HG02623 (cell line): Measurements from ENCODE around the gene ORM2.
"Not testable (repeated sequence)": the region's sequence is repeated elsewhere in the genome, so short reads cannot be mapped to it uniquely, and the experiment has no call there.

Experiments used
- ATAC-seq: cut with Tn5 transposase; IDR thresholded peaks from one replicate; pipeline ENCODE4 v1.9.1; 2021; ENCODE audit warnings: moderate library complexity; ENCODE audit not compliant: unreplicated experiment

The ORM2 gene

GRCh38 chr9:114330636-114331035 lies 967 bp downstream of the ORM2 start:
- no peak for ATAC-seq

DNA sequence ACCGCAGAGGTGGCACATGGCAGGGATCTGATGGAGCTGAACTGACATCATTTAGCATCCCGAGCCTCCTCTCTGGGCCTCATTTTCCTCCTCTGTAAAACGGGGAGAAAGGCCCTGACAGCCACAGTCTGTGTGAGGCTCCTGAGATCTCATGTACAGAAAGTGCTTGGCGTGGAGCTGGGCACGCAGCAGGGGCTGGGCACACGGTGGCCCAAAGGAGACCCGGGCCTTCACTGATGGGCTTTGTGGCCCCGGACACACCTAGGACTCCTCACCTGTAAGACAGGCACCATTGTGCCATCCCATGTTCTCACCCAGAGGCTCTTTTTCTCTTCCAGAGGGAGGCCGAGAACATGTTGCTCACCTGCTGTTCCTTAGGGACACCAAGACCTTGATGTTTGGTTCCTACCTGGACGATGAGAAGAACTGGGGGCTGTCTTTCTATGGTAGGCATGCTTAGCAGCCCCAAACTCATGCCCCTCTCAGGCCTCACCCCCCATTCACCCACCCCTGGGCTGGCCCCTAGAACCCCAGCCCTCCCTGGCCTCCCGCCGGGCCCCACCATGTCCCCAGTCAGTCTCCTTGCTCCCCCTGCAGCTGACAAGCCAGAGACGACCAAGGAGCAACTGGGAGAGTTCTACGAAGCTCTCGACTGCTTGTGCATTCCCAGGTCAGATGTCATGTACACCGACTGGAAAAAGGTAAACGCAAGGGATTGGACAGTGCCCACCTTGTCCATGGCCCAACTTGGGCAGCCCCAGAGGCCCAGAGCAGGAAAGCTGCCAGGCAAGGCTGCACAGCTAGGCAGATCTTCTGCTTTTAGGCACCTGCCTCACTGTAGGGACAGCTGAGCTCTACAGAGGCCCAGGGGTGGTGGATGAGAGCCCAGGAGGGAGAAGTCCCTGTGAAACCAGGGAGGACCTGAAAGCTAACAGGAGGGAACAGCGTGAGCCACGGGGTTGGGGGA lies 1.8 kb downstream of the ORM2 start:
- not testable (repeated sequence) for ATAC-seq

DNA sequence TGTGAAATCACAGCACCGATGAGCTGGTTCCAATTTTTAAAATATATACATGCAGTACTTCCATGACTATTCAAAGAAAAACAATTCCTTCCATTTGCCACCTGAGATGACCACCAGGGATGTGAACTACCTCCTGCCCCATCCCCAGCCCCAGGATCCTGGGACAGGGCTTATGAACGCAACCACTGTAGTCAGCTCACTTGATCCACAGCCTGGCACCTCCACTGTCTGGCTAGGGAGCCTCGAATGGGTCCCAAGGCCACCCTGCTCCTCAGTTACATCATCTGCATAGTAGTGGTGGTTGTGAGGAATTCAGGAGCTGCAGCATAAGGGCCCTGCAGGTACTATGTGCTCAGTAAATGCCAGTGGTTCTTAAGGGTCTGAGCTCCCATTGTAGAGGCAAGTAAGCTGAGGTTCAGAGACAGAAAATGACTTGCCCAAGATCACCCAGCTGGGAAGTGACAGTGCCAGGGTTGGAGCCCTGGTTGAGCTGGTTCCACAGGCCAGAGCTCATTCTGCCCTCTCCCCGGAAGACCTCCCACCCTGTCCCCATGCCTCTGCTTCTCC lies 2.9 kb downstream of the ORM2 start:
- not testable (repeated sequence) for ATAC-seq

DNA sequence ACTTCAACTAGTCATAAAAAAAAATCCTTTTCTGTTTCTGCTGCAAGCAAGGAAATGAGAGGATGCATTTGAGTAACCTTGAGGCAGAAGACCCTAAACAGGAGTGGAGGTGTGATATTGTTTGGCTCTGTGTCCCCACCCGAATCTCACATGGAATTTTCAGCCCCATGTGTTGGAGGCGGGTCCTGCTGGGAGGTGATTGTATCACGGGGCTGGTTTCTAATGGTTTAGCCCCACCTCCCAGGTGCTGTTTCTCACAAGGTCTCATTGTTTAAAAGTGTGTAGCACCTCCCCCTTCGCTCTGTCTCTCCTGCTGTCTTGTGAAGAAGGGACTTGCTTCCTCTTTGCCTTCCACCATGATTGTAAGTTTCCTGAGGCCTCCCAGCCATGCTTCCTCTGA lies 4.0 kb downstream of the ORM2 start:
- ATAC-seq: not testable (repeated sequence)

DNA sequence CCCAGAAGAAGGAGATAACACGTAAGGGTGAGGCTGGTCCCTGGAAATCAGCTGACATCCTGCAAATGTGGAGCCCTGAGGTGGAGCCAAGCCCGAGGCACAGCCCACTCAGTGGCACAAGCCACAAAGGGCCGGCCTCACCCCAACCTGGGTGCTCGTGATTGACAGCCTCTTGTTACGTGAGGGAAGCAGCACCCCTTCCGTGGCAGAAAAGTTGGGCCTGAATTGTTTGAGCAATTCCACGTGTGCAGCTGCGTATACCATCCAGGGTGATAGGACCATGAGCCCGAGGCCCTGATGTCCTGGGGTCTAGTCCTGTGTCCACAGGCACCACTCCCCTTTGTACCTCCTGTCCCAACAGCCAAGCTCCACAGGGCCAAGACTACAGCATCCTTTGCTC lies 4.8 kb downstream of the ORM2 start:
- no peak for ATAC-seq

DNA sequence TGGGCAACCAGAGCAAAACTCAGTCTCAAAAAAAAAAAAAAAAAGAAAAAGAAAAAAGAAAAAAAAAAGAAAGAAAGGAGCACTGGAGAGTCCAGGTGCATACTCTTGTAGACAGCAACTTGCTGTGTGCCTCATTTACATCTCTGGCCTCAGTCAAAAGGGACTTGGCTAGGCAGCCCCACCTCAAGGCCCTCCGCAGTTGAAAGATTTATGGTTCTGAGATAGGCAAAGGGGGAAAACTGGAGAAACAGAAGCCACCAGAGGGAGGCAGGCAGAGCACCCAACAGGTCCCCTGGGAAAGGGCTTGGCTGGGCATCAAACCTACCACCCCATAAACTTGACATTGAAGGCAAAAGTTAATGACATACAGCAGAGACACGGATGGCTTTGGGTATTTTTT lies 6.1 kb downstream of the ORM2 start:
- no peak for ATAC-seq

DNA sequence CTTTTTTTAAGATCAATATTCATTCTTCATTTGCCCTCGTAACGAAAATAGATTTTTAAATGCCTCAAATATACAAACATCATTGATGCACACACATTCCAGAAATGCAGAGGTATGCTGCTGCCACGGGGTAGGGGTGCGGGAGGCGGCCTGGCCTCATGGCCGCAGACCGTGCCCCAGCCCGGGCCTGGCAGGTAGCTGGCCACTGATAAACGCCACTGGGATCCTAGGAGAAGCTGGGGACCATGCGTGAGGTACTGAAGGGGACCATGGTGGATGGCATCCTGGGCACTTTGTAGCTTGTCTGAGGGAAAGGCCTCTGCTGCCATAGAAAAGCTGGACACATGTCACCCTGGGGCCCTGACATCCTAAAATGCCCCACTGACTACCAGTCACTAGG lies 6.5 kb downstream of the ORM2 start:
- ATAC-seq: no peak

DNA sequence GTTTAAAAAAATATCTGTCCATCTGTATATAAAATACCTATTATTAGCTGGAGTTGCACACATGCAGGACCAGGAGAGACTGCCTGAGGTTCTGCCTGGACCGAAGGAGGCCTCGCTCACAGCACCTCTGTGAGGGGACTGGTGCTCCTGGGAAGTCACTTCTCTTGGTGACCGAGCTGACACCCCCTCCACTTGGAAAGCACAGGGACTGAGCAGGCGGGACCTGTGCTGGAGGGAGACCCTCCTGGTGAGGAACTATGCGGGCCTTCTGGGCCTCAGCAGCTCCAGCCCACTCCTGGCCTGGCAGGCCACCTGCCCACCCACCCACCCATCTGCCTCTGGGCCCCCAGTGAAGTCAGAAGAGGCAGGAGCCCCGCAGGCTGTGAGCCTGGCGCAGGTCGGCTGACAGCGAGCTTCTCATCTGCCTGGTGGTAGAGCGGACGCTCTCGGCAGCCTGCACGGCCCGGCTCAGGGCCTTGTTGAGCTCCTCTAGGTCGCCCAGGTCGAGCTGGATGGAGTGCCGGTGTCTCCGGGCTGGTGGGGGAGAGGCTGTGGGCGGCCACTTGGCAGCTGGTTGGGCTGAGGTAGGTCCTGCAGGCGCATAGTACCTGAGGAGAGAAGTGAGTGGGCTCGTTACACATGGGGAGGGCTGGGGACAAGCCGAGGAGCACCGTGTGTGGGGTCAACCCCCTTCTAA lies 7.2 kb downstream of the ORM2 start:
- ATAC-seq: no peak

GRCh38 chr9:114338187-114338586 lies 8.5 kb downstream of the ORM2 start:
- no peak for ATAC-seq

- ATAC-seq: no peak
Observed at GRCh38 chr9:114339130-114339908, 9.7 kb downstream of the ORM2 start.

- no peak for ATAC-seq
Observed at GRCh38 chr9:114341152-114341830, 11.6 kb downstream of the ORM2 start.

DNA sequence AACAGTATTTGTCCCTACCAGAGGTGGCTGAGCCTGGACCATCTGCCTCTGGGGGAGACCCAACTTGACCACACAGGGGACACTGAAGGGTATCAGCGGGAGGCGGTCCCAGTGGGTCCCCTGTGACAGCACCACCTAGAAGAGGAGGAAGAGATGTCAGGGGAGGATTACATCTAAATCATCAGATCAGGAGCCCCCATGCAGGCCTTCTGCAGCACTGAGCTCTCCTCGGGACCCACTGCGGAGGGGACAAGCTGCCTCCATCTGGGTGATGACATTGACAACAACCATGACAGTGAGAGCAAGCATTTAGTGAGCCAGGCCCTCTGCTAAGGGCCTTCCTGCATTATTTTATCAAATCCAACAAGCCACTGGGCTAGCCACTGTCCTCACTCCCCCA lies 12.3 kb downstream of the ORM2 start:
- no peak for ATAC-seq

DNA sequence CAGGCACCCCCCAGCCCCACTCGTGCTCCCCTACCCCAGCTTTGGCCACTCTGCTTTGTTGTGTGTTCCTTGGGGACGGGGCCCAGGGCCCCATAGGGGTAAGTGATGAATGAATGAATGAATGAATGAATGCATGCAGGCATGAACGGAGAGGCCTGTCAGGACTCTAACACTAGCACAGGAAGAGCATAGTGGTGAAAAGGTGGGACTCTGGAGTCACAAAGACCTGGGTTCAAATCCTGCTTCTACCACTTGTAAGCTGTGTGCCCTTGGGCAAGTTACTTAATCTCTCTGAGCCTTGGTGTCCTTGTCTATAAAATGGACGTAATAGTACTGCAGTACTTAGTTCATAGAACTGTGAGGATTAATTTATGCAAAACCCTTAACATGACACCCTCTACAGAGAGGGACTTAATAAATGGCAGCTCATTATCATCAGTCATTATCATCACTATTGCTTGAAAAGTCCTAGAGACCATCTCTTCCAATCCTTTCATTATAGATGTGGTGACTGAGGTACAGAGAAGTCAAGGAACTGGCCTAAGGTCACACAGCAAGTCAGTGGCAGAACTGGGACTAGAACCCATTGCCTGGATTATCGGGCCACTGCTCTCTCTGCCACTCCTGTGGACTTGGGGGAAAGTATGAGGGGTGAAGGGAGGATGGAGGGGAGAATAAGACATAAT lies 13.2 kb downstream of the ORM2 start:
- ATAC-seq: no peak

- no peak for ATAC-seq
Observed at GRCh38 chr9:114343471-114344187, 14.0 kb downstream of the ORM2 start.

DNA sequence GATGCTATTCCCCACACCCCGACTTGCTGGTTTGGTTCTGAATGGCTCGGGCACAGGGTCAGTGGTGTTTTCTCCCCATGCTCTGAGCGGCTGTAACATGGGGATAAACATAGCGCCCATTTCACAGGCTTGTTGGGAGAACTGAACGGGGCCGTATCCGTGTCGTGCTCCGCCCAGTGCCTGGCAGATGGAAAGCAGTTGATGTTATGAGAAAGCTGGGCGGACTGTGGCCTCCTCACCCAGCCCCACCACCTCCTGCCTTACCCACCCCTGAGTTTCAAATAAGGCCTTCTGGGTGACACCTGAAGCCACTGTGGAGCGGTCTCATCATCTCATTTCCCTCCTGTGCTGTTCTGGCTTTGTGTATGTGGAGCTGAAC lies 14.5 kb downstream of the ORM2 start:
- ATAC-seq: no peak

- ATAC-seq: no peak
Observed at GRCh38 chr9:114344692-114345091, 15.0 kb downstream of the ORM2 start.

GRCh38 chr9:114345493-114346065 lies 15.9 kb downstream of the ORM2 start:
- no peak for ATAC-seq

- no peak for ATAC-seq
Observed at GRCh38 chr9:114346146-114346545, 16.5 kb downstream of the ORM2 start.

DNA sequence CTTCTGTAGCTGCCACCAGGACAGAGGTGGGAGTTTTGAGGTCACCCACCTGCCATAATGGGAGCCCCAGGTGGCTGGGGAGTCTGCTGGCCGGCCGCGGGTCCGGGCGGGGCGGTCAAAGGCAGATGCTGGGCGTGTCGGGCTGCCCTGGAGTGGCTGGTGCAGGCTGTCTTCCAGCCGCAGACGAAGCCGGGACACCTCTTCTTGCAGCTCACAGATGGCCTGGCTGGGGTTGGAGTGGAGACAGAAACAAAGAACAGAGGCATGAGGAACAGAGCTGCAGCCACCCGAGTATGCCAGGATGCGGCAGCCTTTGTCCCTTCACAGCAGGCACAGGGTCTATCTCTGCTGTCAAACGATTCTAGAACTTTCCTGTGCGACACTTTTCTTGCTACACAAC lies 18.0 kb downstream of the ORM2 start:
- no peak for ATAC-seq
